Midbrain (tissue), 1 donor: ENCODE measurements around the gene HMMR.
"Not testable (repeated sequence)": the region's sequence is repeated elsewhere in the genome, so short reads cannot be mapped to it uniquely, and the experiment has no call there.

Source experiments
- DNase-seq: peaks from one replicate; lab custom pipeline; 2025; lab: John Stamatoyannopoulos, UW

The HMMR gene

GRCh38 chr5:163506095-163506457 is 45.6 kb downstream of the HMMR start:
- no peak for DNase-seq

- DNase-seq, result peak; percentile 8
These were observed 46.3 kb downstream of the HMMR start for GRCh38 chr5:163506726-163507125.

GRCh38 chr5:163508753-163509152 is 48.3 kb downstream of the HMMR start:
- DNase-seq, result no peak

- DNase-seq, result no peak
These were observed 49.0 kb downstream of the HMMR start for GRCh38 chr5:163509291-163509951.

- peak; percentile 22 for DNase-seq
These were observed 52.1 kb downstream of the HMMR start for GRCh38 chr5:163512526-163512925.

GRCh38 chr5:163525096-163525495 is 64.7 kb downstream of the HMMR start:
- DNase-seq, result no peak

- no peak for DNase-seq
These were observed 69.3 kb downstream of the HMMR start for GRCh38 chr5:163529698-163530097.

- no peak for DNase-seq
These were observed 70.8 kb downstream of the HMMR start for GRCh38 chr5:163531272-163531671.

GRCh38 chr5:163532171-163533084 is 72.0 kb downstream of the HMMR start:
- DNase-seq, result no peak

- DNase-seq, result no peak
These were observed 72.8 kb downstream of the HMMR start for GRCh38 chr5:163533223-163533622.

GRCh38 chr5:163534492-163535094 is 74.2 kb downstream of the HMMR start:
- no peak for DNase-seq

GRCh38 chr5:163535290-163535689 is 74.9 kb downstream of the HMMR start:
- DNase-seq, result no peak

- DNase-seq, result not testable (repeated sequence)
These were observed 76.0 kb downstream of the HMMR start for GRCh38 chr5:163536442-163536841.

- DNase-seq, result no peak
These were observed 80.3 kb downstream of the HMMR start for GRCh38 chr5:163540696-163541095.
